Measurements from ENCODE around the gene IQSEC1. TPM values are rescaled to one million over a fixed set of nuclear protein-coding genes. Genes with fewer than 3 reads are reported as not detected.

The IQSEC1 gene
- total RNA-seq, 1 donor from 2014 or later, result 34.2 TPM

- Mint-ChIP-seq H3K4me3 (ENCODE audit: low read depth) (no peak overlapping the region), H3K27me3 (no peaks in the 10 kb centered on the region), H3K27ac (no peak overlapping the region), H3K36me3 (ENCODE audit: insufficient read depth) (no peaks in the 10 kb centered on the region), H3K9me3 (ENCODE audit: low read depth) (no peaks in the 10 kb centered on the region), H3K4me1 (ENCODE audit: low read depth) (no peaks in the 10 kb centered on the region)
- no peak for DNase-seq (ENCODE audit: low spot score, unreplicated experiment)
- no peak for TF ChIP-seq CTCF (IDR thresholded peaks at IDR 0.05; ENCODE audit: unreplicated experiment)
These were observed 29.4 kb upstream of the IQSEC1 start for GRCh38 chr3:13102386-13103345.

GRCh38 chr3:13099707-13100106 lies 26.5 kb upstream of the IQSEC1 start:
- Mint-ChIP-seq H3K36me3 (ENCODE audit: insufficient read depth) (no peaks in the 10 kb centered on the region), H3K4me1 (ENCODE audit: low read depth) (no peaks in the 10 kb centered on the region), H3K9me3 (ENCODE audit: low read depth) (no peaks in the 10 kb centered on the region), H3K27ac (no peak overlapping the region), H3K27me3 (no peaks in the 10 kb centered on the region), H3K4me3 (ENCODE audit: low read depth) (no peak overlapping the region)
- DNase-seq (ENCODE audit: low spot score, unreplicated experiment), result no peak
- TF ChIP-seq CTCF (IDR thresholded peaks at IDR 0.05; ENCODE audit: unreplicated experiment), result no peak

- H3K27ac Mint-ChIP-seq, result no peak overlapping the region
- peaks cover 7% of the 10 kb centered on the region for H3K27me3 Mint-ChIP-seq
These were observed 25.2 kb upstream of the IQSEC1 start for GRCh38 chr3:13098192-13098988.

GRCh38 chr3:13096356-13096755 lies 23.1 kb upstream of the IQSEC1 start:
- no peak for TF ChIP-seq CTCF (IDR thresholded peaks at IDR 0.05; ENCODE audit: unreplicated experiment)
- Mint-ChIP-seq H3K36me3 (ENCODE audit: insufficient read depth) (no peaks in the 10 kb centered on the region), H3K27ac (no peak overlapping the region), H3K27me3 (peaks cover 9% of the 10 kb centered on the region), H3K9me3 (ENCODE audit: low read depth) (no peaks in the 10 kb centered on the region), H3K4me3 (ENCODE audit: low read depth) (no peak overlapping the region), H3K4me1 (ENCODE audit: low read depth) (no peaks in the 10 kb centered on the region)
- no peak for DNase-seq (ENCODE audit: low spot score, unreplicated experiment)

More at GRCh38 chr3:13098192-13098988, 25.2 kb upstream of the IQSEC1 start:
- Mint-ChIP-seq H3K4me3 (ENCODE audit: low read depth) (no peak overlapping the region), H3K4me1 (ENCODE audit: low read depth) (no peaks in the 10 kb centered on the region), H3K36me3 (ENCODE audit: insufficient read depth) (no peaks in the 10 kb centered on the region), H3K9me3 (ENCODE audit: low read depth) (no peaks in the 10 kb centered on the region)
- no peak for DNase-seq (ENCODE audit: low spot score, unreplicated experiment)
- no peak for TF ChIP-seq CTCF (IDR thresholded peaks at IDR 0.05; ENCODE audit: unreplicated experiment)

- Mint-ChIP-seq H3K4me1 (ENCODE audit: low read depth) (no peaks in the 10 kb centered on the region), H3K27me3 (peaks cover 9% of the 10 kb centered on the region)
- TF ChIP-seq CTCF (IDR thresholded peaks at IDR 0.05; ENCODE audit: unreplicated experiment), result no peak
These were observed 22.2 kb upstream of the IQSEC1 start for GRCh38 chr3:13095408-13095937.

More at GRCh38 chr3:13095408-13095937, 22.2 kb upstream of the IQSEC1 start:
- H3K36me3 Mint-ChIP-seq (ENCODE audit: insufficient read depth), result no peaks in the 10 kb centered on the region
- no peak overlapping the region for H3K4me3 Mint-ChIP-seq (ENCODE audit: low read depth)
- H3K9me3 Mint-ChIP-seq (ENCODE audit: low read depth), result no peaks in the 10 kb centered on the region
- no peak overlapping the region for H3K27ac Mint-ChIP-seq
- no peak for DNase-seq (ENCODE audit: low spot score, unreplicated experiment)
